Central memory CD4-positive, alpha-beta T cell (primary cell): ENCODE data around the gene NELL2.
A peak's percentile ranks its signal among the peaks of the same experiment; 100 is the strongest.
"Not testable (repeated sequence)": the region's sequence is repeated elsewhere in the genome, so short reads cannot be mapped to it uniquely, and the experiment has no call there.

Experiments used
- DNase-seq: peaks from one replicate; pipeline ENCODE4 v3.0.0; 2022

The NELL2 gene

GRCh38 chr12:44775901-44776300 is 100.2 kb downstream of the NELL2 start:
- DNase-seq, result no peak

GRCh38 chr12:44774815-44775411 is 101.2 kb downstream of the NELL2 start:
- peak; percentile 38 for DNase-seq

GRCh38 chr12:44771485-44772021 is 104.6 kb downstream of the NELL2 start:
- no peak for DNase-seq

- no peak for DNase-seq
These were observed 110.3 kb downstream of the NELL2 start for GRCh38 chr12:44765796-44766195.

GRCh38 chr12:44763021-44763420 is 113.1 kb downstream of the NELL2 start:
- no peak for DNase-seq

- DNase-seq, result no peak
These were observed 116.8 kb downstream of the NELL2 start for GRCh38 chr12:44759289-44759688.

- DNase-seq, result no peak
These were observed 125.6 kb downstream of the NELL2 start for GRCh38 chr12:44750468-44750867.

- no peak for DNase-seq
These were observed 126.5 kb downstream of the NELL2 start for GRCh38 chr12:44749566-44749965.

GRCh38 chr12:44748950-44749468 is 127.1 kb downstream of the NELL2 start:
- no peak for DNase-seq

GRCh38 chr12:44741292-44741980 is 134.7 kb downstream of the NELL2 start:
- DNase-seq, result not testable (repeated sequence)

- DNase-seq, result no peak
These were observed 138.1 kb downstream of the NELL2 start for GRCh38 chr12:44738051-44738450.

GRCh38 chr12:44728566-44728965 is 147.5 kb downstream of the NELL2 start:
- no peak for DNase-seq

- DNase-seq, result no peak
These were observed 155.8 kb downstream of the NELL2 start for GRCh38 chr12:44720265-44720664.

GRCh38 chr12:44717612-44718011 is 158.5 kb downstream of the NELL2 start:
- no peak for DNase-seq

- no peak for DNase-seq
These were observed 159.4 kb downstream of the NELL2 start for GRCh38 chr12:44716711-44717110.

GRCh38 chr12:44711736-44712135 is 164.4 kb downstream of the NELL2 start:
- no peak for DNase-seq

- no peak for DNase-seq
These were observed 166.9 kb downstream of the NELL2 start for GRCh38 chr12:44709166-44709565.

GRCh38 chr12:44708218-44708617 is 167.9 kb downstream of the NELL2 start:
- no peak for DNase-seq

GRCh38 chr12:44703182-44703910 is 172.8 kb downstream of the NELL2 start:
- DNase-seq, result no peak

GRCh38 chr12:44697511-44697910 is 178.6 kb downstream of the NELL2 start:
- no peak for DNase-seq

GRCh38 chr12:44696542-44696941 is 179.6 kb downstream of the NELL2 start:
- DNase-seq, result no peak

GRCh38 chr12:44694017-44694416 is 182.1 kb downstream of the NELL2 start:
- DNase-seq, result no peak

GRCh38 chr12:44689587-44689986 is 186.5 kb downstream of the NELL2 start:
- no peak for DNase-seq
